HG02885 (cell line): ENCODE data around the gene RERE.
"Not testable (repeated sequence)": the region's sequence is repeated elsewhere in the genome, so short reads cannot be mapped to it uniquely, and the experiment has no call there.

Experiments
- ATAC-seq: cut with Tn5 transposase; IDR thresholded peaks from one replicate; pipeline ENCODE4 v1.9.1; 2021; ENCODE audit warnings: mild to moderate bottlenecking; ENCODE audit not compliant: unreplicated experiment, poor library complexity

RERE gene

DNA sequence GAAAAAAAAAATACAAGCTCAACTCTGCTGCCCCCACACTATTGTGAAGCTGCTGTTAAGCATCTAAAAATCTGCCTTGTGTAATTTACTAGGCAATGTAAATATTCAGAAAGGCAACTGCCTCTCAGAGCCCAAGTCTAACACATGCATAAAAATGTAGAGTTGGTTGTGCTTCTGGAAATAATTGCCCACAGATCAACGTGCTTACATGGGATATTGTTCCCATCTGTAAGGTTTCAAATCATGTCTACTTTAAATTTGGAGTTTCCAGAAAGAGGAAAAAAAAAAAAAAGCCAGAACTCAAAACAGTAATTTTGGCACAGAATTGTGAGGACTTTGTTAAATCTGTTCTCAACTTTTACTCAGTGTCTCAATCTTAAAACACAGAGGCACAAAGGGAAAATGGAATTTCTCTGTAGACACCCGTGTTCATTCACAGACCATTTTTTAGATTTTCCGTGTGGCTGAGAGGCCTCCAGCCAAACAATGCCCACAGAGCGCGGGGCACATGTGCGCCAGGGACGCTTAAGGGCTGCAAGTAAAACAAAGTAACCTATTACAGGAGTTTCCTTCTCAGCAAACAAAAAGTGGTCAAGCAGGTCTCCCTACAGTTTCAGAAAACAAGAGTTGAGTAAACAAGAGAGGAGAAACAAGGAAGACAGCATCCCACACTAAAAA lies 115.5 kb downstream of the RERE start:
- no peak for ATAC-seq

GRCh38 chr1:8699679-8700078 lies 117.8 kb downstream of the RERE start:
- no peak for ATAC-seq

- ATAC-seq, result no peak
Measured at GRCh38 chr1:8698937-8699447, 118.4 kb downstream of the RERE start.

DNA sequence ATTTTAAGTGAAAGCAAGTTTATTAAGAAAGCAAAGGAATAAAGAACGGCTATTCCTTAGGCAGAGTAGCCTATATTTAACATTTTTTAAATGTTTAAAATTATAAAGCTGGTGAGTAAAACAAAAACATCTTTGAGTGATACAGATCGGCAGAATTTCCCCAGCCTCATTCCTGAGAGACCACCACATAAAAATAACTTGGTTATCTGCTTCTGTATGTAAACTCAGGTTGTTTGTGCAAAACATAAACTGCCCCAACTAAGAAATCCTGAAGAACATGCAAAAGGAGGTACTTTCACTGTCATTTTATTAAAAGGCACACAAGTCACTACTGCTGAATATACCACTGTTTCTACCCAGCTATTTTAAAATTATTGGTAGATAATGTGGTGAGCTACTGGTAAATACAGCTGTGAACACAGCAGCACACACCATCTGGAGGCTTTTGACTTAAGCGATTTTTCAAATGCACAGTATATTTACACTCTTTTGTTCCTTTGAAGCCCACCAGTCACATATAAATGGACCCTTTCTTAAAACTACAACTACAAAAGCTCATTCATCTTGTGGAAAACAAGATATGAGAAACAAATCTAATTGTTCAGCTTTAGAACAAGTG lies 119.3 kb downstream of the RERE start:
- no peak for ATAC-seq

DNA sequence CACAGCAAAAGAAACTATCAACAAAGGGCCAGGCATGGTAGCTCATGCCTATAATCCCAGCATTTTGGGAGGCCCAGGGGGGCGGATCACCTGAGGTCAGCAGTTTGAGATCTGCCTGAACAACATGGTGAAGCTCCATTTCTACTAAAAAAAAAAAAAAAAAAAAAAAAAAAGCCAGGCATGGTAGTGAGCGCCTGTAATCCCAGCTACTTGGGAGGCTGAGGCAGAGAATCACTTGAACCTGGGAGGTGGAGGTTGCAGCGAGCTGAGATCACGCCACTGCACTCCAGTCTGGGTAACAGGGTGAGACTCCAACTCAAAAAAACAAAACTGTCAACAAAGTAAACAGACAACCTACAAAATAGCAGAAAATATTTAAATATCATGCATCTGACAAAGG lies 122.0 kb downstream of the RERE start:
- not testable (repeated sequence) for ATAC-seq

- no peak for ATAC-seq
Measured at GRCh38 chr1:8693107-8693506, 124.3 kb downstream of the RERE start.

- ATAC-seq, result no peak
Measured at GRCh38 chr1:8691662-8692061, 125.8 kb downstream of the RERE start.

DNA sequence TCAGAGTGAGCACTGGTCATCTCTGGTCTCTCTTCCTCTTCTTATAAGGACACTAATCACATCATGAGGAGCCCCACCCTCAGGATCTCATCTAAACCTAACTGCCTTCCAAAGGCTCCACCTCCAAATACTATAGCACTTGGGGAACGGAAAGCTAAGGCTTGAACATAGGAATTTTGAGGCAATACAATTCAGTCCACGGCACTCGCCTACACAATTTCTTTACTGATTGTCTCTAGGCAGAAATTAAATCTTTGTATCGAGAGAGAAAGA lies 127.3 kb downstream of the RERE start:
- no peak for ATAC-seq

DNA sequence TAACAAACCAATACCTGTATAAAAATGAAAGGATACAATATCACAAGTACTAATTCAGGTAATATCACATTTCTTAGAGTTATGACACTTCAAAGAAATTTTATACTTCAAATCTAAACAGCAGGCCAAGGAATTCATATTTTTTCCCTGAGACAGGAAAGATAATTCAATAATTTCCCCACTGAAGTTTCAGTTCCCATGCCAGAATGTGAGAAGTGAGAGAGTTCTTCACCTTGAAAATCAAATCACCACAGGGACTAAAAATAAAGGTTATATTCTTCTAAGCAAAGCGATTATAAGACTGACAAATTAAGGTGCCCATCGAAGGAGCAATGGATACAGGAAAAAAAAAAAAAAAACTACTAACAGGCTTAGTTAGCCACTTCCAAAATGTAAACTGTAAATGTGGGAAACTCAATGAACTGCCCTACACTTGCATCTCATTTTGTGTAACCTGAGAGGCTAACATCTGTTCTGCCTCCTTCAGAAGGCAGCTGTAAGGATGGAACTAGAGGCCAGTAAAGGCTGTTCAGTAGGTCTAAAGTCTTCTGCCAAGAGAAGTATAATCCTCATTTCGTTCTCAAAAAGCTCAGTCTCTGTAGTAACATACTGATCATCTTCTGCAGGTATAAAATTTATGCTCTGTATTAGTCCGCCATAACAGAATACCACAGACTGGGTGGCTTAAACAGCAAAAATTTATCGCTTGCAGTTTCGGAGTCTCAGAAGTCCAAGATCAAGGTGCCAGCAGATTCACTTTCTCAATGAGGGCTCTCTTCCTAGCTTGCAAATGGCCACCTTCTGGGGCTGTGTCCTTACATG lies 127.8 kb downstream of the RERE start:
- ATAC-seq, result no peak

DNA sequence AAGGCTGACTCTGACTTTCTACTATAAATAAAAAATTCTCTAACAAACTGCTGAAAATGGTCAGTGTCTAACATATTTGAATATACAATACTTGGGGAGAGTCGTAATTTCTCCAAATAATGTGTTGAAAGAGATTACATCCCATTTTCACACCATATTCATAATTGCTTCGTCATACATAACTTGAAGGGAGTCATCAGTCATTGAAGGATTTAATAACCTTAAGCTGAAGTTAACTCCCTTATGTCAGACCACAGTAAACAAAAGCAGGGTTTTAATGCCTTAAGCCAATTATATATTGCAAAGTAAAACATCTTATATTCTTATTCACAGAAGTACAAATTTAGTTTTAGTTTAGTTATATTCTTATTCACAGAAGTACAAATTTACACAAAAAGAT lies 129.9 kb downstream of the RERE start:
- no peak for ATAC-seq

DNA sequence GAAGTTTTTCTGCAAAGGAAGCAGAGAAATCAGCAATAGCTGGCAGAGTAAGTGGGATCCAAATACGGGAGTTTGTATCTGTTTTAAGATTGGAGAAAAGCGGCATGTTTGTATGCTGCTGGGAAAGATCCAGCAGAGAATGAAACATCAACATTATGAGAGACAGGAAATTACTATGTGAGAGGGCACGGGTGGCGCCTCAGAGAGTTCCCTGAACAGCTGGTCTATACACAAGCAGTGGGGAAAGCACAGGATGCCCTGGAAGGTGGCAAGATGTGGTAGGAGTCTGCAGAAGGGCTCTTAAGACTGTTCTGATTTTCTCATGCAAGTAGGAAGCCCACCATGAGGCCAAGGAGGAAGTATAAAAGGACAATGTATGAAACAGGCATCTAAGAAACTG lies 130.4 kb downstream of the RERE start:
- ATAC-seq, result no peak

DNA sequence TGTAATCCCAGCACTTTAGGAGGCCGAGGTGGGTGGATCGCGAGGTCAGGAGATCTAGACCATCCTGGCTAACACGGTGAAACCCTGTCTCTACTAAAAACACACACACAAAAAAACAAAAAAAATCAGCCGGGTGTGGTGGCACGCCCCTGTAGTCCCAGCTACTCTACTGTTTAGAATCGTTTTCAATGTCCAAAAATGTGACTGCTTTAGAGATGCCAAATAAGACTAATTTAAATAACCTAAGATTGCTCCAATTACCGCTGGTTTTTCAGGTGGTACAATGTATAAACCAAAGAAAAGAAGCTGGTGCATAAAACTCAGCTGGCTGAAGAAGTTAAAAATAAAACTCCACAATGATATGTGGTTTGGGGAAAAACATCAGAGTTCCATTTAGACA lies 132.0 kb downstream of the RERE start:
- no peak for ATAC-seq

GRCh38 chr1:8684590-8684989 lies 132.8 kb downstream of the RERE start:
- ATAC-seq, result no peak

- no peak for ATAC-seq
Measured at GRCh38 chr1:8682573-8682972, 134.9 kb downstream of the RERE start.

GRCh38 chr1:8681911-8682310 lies 135.5 kb downstream of the RERE start:
- no peak for ATAC-seq

GRCh38 chr1:8680664-8681650 lies 136.5 kb downstream of the RERE start:
- no peak for ATAC-seq

DNA sequence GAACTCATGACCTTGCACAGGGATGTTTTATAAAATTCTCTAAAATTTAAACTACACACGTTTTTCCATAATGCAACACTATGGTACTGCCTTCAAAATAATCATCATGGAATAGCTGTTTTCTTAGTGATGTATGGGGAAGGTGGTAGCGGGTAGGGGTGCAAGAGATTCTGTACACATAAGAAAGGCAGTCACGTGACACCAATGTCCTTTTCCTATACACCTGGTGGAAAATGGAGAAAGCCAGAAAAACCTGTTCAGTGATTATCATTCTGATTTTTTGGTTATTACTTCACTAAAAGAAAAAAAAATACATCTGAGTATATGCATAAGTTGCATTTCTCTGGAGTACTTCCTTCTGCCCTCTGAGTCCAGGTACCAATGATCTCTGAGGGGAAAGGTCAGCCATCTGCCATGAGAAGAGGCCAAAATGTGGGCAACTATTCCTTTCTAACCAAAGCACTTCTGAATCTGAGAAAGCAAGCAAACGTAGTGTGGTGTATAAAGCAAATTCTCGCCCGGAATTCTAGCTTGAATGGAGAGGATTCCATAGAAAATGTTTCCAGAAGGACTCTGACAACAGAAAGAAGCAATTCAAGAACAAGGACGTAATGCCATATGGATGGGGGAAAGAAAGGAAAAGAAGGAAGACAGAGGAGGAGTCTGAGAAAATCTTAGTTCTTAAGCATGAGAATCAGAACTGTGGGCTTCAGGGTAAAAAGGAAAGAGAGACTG lies 137.3 kb downstream of the RERE start:
- no peak for ATAC-seq

DNA sequence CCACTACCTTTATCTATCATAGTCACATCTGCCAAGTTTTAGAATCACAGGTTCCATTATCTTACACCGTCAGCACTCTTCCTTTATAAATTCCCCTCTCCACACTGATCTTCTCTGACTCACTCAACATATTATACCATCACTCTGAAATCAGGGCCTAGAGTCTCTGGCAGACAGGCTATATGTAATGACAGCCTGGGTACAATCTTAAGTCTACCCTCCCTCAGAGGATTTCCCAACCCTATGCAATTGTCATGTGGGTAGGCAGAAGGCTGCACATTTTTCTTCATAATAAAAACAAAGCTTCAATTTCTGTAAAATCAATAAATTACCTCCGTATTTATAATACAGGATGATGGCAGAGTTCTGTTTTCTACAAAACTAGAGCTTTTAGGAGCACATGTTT lies 138.0 kb downstream of the RERE start:
- no peak for ATAC-seq

GRCh38 chr1:8678673-8679394 lies 138.6 kb downstream of the RERE start:
- no peak for ATAC-seq
